Stomach (tissue), 9 donors: ENCODE results near the gene CRYBA2. TPM values are rescaled to one million over a fixed set of nuclear protein-coding genes. Genes with fewer than 3 reads are reported as not detected.

ENCODE experiments used
- DNase-seq, 2 donors: peaks; one replicate each; pipeline versions ENCODE4 v3.0.0 to v3.0.0-alpha.2; 2013 to 2019
- H3K27ac ChIP-seq, 5 donors: fragments of 200-600 bp in 4 of 5; sonication (generic) in 4 of 5; one replicate each; pipeline ENCODE4 v1.5.1; 2013 to 2019; ENCODE audit warnings: mild to moderate bottlenecking in 1 of 5, moderate library complexity in 1 of 5
- H3K27me3 ChIP-seq, 3 donors: fragments of 200-600 bp; sonication (generic); one replicate each; pipeline ENCODE4 v1.5.1; 2017 to 2019; ENCODE audit warnings: mixed run types in 1 of 3
- H3K36me3 ChIP-seq, 4 donors: fragments of 200-600 bp; sonication (generic); 1 replicate in 3 of 4; 2 replicates in 1 of 4; pipeline ENCODE4 v1.5.1; 2016 to 2019
- H3K4me1 ChIP-seq, 4 donors: fragments of 200-600 bp; sonication (generic); one replicate each; pipeline ENCODE4 v1.5.1; 2016 to 2019
- H3K4me3 ChIP-seq, 4 donors: fragments of 200-600 bp; sonication (generic) in 3 of 4; one replicate each; pipeline ENCODE4 v1.5.1; 2016 to 2019; ENCODE audit warnings: mild to moderate bottlenecking in 1 of 4
- H3K9me3 ChIP-seq, 4 donors: fragments of 200-600 bp; sonication (generic); one replicate each; pipeline ENCODE4 v1.5.1; 2016 to 2019
- EP300 ChIP-seq: sonication (generic); formaldehyde crosslinking; IDR thresholded peaks from one replicate; pipeline ENCODE4 v1.6.1; 2017; ENCODE audit warnings: antibody characterized with exemption
- POLR2A ChIP-seq, 4 donors: fragments of 450-650 bp; IDR thresholded peaks; one replicate each; pipeline ENCODE4 v1.6.1; 2016; ENCODE audit warnings: antibody characterized with exemption in 4 of 4, control low read depth in 2 of 4, mild to moderate bottlenecking in 1 of 4, moderate library complexity in 1 of 4
- POLR2AphosphoS5 ChIP-seq, 3 donors: sonication (generic); formaldehyde crosslinking; IDR thresholded peaks; one replicate each; pipeline ENCODE4 v1.6.1; 2016; ENCODE audit warnings: antibody characterized with exemption in 3 of 3
- WGBS, 5 donors: extraction: QIAGEN DNeasy Blood & Tissue Kit in 3 of 5; methylation state at CpG; one replicate each; pipeline versions ENCODE4 v1.1.5 to v1.1.7; 2013 to 2018; 5-methylcytosine and 5-hydroxymethylcytosine counted together
- intact Hi-C: fragments of 100-400 bp; cut with DNase I; formaldehyde crosslinking; loops from one replicate; pipeline ENCODE4 v1.15.1; 2023; ENCODE audit warnings: low total_unique reads
- polyA plus RNA-seq, 3 donors: library from polyadenylated mRNA; stranded (reverse); fragments of 200-250 nt; gene quantifications; one replicate each; pipeline ENCODE4 v1.2.3, GENCODE V29; 2013
- small RNA-seq, 4 donors: library from RNA; depleted of rRNA; stranded (forward); fragments of <200 nt; gene quantifications; one replicate each; pipeline ENCODE3, GENCODE V24; 2016
- total RNA-seq, 5 donors: library from RNA; depleted of rRNA; stranded (reverse); fragments of >200 nt; gene quantifications; one replicate each; pipeline versions ENCODE4 v1.1.0 to v1.2.3, GENCODE V29; 2014 to 2016
- TF ChIP-seq, protein P1 (sequence below), 7 experiments: fragments of 450-650 bp in 4 of 7; fragments of 200-600 bp in 3 of 7; sonication (generic) in 3 of 7; IDR thresholded peaks; one replicate each; pipeline ENCODE4 v1.5.1; 2016 to 2019; ENCODE audit warnings: antibody characterized with exemption in 7 of 7, control low read depth in 2 of 7, mild to moderate bottlenecking in 1 of 7
- donor health status: healthy with polysubstance abuse.
- donor health status: Bipolar disorder and iron deficiency.
- donor health status: healthy.

CRYBA2 gene
- total and polyA plus RNA-seq, 8 donors = 1.2 to 7.5 (median 3.2) TPM; not detected in 4

DNA sequence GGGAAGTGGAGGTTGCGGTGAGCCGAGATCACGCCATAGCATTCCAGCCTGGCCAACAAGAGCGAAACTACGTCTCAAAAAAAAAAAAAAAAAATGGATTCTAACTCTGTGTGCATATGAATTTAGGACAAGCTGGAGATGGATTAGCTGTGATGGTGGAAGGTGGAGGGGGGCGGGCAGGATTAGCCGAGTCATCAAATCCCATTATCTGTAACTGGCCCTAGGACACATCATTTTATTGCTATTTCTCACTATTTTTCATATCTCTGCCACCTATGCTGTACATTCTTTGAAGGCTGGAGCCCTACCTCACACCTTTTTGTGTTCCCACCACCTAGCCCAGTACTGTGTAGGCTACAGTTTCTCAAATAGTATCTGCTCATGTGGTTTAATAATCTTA lies 41.1 kb downstream of the CRYBA2 start:
- WGBS, 5 donors = 90 to 96% (median 94%) methylated on average over 7 of the region's 7 CpGs
- TF ChIP-seq, protein P1, sequence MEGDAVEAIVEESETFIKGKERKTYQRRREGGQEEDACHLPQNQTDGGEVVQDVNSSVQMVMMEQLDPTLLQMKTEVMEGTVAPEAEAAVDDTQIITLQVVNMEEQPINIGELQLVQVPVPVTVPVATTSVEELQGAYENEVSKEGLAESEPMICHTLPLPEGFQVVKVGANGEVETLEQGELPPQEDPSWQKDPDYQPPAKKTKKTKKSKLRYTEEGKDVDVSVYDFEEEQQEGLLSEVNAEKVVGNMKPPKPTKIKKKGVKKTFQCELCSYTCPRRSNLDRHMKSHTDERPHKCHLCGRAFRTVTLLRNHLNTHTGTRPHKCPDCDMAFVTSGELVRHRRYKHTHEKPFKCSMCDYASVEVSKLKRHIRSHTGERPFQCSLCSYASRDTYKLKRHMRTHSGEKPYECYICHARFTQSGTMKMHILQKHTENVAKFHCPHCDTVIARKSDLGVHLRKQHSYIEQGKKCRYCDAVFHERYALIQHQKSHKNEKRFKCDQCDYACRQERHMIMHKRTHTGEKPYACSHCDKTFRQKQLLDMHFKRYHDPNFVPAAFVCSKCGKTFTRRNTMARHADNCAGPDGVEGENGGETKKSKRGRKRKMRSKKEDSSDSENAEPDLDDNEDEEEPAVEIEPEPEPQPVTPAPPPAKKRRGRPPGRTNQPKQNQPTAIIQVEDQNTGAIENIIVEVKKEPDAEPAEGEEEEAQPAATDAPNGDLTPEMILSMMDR (IDR thresholded peaks at IDR 0.05) = no peak
- TF ChIP-seq POLR2AphosphoS5 (IDR thresholded peaks at IDR 0.05) (no peak), EP300 (no peak), POLR2A (IDR thresholded peaks at IDR 0.05) (no peak)
- DNase-seq = no peak
- H3K27me3 ChIP-seq = peaks cover 0 to 92% (median 8%) of the 10 kb centered on the region in 3 donors
- H3K4me3 ChIP-seq = no peak overlapping the region
- intact Hi-C loops = no loop called here
- H3K36me3 ChIP-seq = no peaks in the 10 kb centered on the region
- H3K27ac ChIP-seq = no peak overlapping the region
- no peaks in the 10 kb centered on the region for H3K4me1 ChIP-seq
- no peaks in the 10 kb centered on the region for H3K9me3 ChIP-seq

DNA sequence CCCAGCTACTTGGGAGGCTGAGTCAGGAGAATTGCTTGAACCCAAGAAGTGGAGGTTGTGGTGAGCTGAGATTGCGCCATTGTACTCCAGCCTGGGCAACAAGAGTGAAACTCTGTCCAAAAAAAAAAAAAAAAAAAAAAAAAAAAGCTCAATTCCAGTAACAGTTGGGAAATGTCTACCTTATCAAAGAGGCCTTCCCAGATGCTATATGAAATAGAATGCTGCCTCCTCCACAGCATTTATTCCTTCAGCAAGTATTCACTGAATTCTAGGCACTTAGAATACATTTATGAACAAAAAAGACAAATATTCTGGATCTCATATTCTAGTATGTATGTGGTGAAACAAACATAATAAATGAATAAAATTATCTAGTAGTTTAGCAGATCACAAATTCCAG lies 46.6 kb downstream of the CRYBA2 start:
- intact Hi-C loops = no loop called here
- WGBS, 5 donors = 67 to 90% (median 82%) methylated on average over 1 of the region's 1 CpG
- H3K9me3 ChIP-seq = peaks cover 0 to 3% (median 0%) of the 10 kb centered on the region in 4 donors
- peaks cover 0 to 86% (median 14%) of the 10 kb centered on the region in 3 donors for H3K27me3 ChIP-seq
- no peak overlapping the region for H3K4me3 ChIP-seq
- DNase-seq = no peak
- H3K27ac ChIP-seq = no peak overlapping the region
- H3K36me3 ChIP-seq = no peaks in the 10 kb centered on the region
- TF ChIP-seq EP300 (no peak), POLR2AphosphoS5 (IDR thresholded peaks at IDR 0.05) (no peak), POLR2A (IDR thresholded peaks at IDR 0.05) (no peak)
- TF ChIP-seq, protein P1 (IDR thresholded peaks at IDR 0.05) = no peak
- H3K4me1 ChIP-seq = no peaks in the 10 kb centered on the region

DNA sequence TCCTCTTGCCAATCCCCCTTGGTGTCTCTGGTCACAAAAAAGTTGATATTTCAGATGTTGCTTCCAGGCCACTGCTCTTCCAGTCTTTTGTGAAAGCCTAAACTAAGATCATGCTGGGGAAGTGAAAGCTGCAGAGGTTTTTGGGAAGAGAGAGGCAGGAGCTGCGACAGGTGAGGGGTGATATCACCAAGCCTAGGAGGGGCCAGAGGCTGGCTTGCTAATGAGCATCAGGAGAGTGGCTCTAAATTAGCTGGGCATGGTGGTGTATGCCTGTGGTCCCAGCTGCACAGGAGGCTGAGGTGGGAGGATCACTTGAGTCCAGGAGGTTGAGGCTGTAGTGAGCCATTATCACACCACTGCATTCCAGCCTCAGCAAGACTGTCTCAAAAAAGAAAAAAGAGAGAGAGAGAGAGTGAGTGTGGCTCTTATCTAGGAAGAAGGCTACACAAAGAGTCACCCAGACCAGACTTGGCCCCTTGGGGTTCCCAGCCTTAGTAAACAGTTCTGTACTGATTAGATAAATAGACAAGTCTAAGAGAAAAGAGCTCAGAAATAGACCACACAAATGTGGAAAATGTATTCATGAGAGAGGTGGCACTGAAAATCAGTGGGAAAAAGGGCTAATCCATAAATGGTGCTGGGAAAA lies 48.3 kb downstream of the CRYBA2 start:
- peaks cover 0 to 75% (median 14%) of the 10 kb centered on the region in 3 donors for H3K27me3 ChIP-seq
- no peak overlapping the region for H3K4me3 ChIP-seq
- WGBS, 5 donors = 20 to 91% (median 82%) methylated on average over 1 of the region's 1 CpG

More for the DNA sequence above, 48.3 kb downstream of the CRYBA2 start:
- peaks cover 0 to 3% (median 0%) of the 10 kb centered on the region in 4 donors for H3K9me3 ChIP-seq
- no peak for TF ChIP-seq POLR2A (IDR thresholded peaks at IDR 0.05)
- TF ChIP-seq POLR2AphosphoS5 (IDR thresholded peaks at IDR 0.05) = no peak
- TF ChIP-seq, protein P1 (IDR thresholded peaks at IDR 0.05) = no peak
- no peak for TF ChIP-seq EP300
- no peak overlapping the region for H3K27ac ChIP-seq
- no peaks in the 10 kb centered on the region for H3K4me1 ChIP-seq
- no peaks in the 10 kb centered on the region for H3K36me3 ChIP-seq
- no peak for DNase-seq
- intact Hi-C loops = no loop called here

Small RNA genes within 50 kb of the gene (small RNA-seq; reads per million reads assigned to genes)
- gene MIR375 = 16,733 to 59,010 (median 25,328) reads per million in 4 donors

Other genes starting within 250 kb of the CRYBA2 start
- 100 to 1,000 TPM in 1 of 5 donors, 10 to 100 TPM in 4; 11.6 to 546 (median 15.8) TPM for gene CYP27A1, start 211.3 kb downstream of the CRYBA2 start, total RNA-seq
- gene CYP27A1, start 211.3 kb downstream of the CRYBA2 start, polyA plus RNA-seq = 10 to 100 TPM in 2 of 3 donors, 1 to 10 TPM in 1; 4.4 to 10.7 (median 10.4) TPM
- gene PRKAG3, start 161.6 kb downstream of the CRYBA2 start, total RNA-seq = not detected
- not detected for gene PRKAG3, start 161.6 kb downstream of the CRYBA2 start, polyA plus RNA-seq
- 1 to 10 TPM in 2 of 5 donors, not detected in 3; 1.8 to 3.3 TPM for gene WNT6, start 133.6 kb downstream of the CRYBA2 start, total RNA-seq
- gene WNT6, start 133.6 kb downstream of the CRYBA2 start, polyA plus RNA-seq = 1 to 10 TPM in 1 of 3 donors, under 1 TPM in 2; 0.25 to 2.9 (median 0.76) TPM
- 1 to 10 TPM in 1 of 5 donors, not detected in 4; 4.3 TPM for gene WNT10A, start 112.6 kb downstream of the CRYBA2 start, total RNA-seq
- gene WNT10A, start 112.6 kb downstream of the CRYBA2 start, polyA plus RNA-seq = 1 to 10 TPM in 1 of 3 donors, not detected in 2; 6.7 TPM
- under 1 TPM in 3 of 5 donors, not detected in 2; 0.37 to 0.58 (median 0.45) TPM for gene CDK5R2, start 33.8 kb downstream of the CRYBA2 start, total RNA-seq
- under 1 TPM; 0.20 to 0.56 (median 0.46) TPM for gene CDK5R2, start 33.8 kb downstream of the CRYBA2 start, polyA plus RNA-seq
- 1 to 10 TPM in 1 of 5 donors, not detected in 4; 1.3 TPM for gene FEV, start 8.2 kb downstream of the CRYBA2 start, total RNA-seq
- gene FEV, start 8.2 kb downstream of the CRYBA2 start, polyA plus RNA-seq = 1 to 10 TPM in 1 of 3 donors, under 1 TPM in 2; 0.28 to 6.4 (median 0.87) TPM
- 1 to 10 TPM in 1 of 5 donors, not detected in 4; 2.6 TPM for gene CFAP65, start 48.1 kb upstream of the CRYBA2 start, total RNA-seq
- gene CFAP65, start 48.1 kb upstream of the CRYBA2 start, polyA plus RNA-seq = under 1 TPM in 1 of 3 donors, not detected in 2; 0.10 TPM
- gene IHH, start 67.5 kb upstream of the CRYBA2 start, total RNA-seq = 10 to 100 TPM in 4 of 5 donors, under 1 TPM in 1; 0.58 to 59.1 (median 16.5) TPM
- gene IHH, start 67.5 kb upstream of the CRYBA2 start, polyA plus RNA-seq = 1 to 10 TPM; 6.4 to 9.0 (median 7.8) TPM
- gene NHEJ1, start 167.4 kb upstream of the CRYBA2 start, total RNA-seq = 10 to 100 TPM in 3 of 5 donors, 1 to 10 TPM in 2; 4.5 to 25.5 (median 13.2) TPM
- gene NHEJ1, start 167.4 kb upstream of the CRYBA2 start, polyA plus RNA-seq = 10 to 100 TPM; 10.3 to 19.1 (median 10.4) TPM
- gene SLC23A3, start 176.6 kb upstream of the CRYBA2 start, total RNA-seq = 1 to 10 TPM in 2 of 5 donors, under 1 TPM in 3; 0.45 to 4.1 (median 0.92) TPM
- gene SLC23A3, start 176.6 kb upstream of the CRYBA2 start, polyA plus RNA-seq = 1 to 10 TPM in 1 of 3 donors, under 1 TPM in 1, not detected in 1; 0.50 to 2.3 TPM
- gene CNPPD1, start 183.5 kb upstream of the CRYBA2 start, total RNA-seq = 10 to 100 TPM; 12.8 to 48.2 (median 36.2) TPM
- 10 to 100 TPM; 26.5 to 45.5 (median 34.2) TPM for gene CNPPD1, start 183.5 kb upstream of the CRYBA2 start, polyA plus RNA-seq
- 10 to 100 TPM; 31.9 to 97.3 (median 43.9) TPM for gene RETREG2, start 184.9 kb upstream of the CRYBA2 start, total RNA-seq
- gene RETREG2, start 184.9 kb upstream of the CRYBA2 start, polyA plus RNA-seq = 10 to 100 TPM; 23.9 to 52.5 (median 25.1) TPM
- gene ZFAND2B, start 213.4 kb upstream of the CRYBA2 start, total RNA-seq = 10 to 100 TPM; 21.3 to 79.7 (median 33.8) TPM
- gene ZFAND2B, start 213.4 kb upstream of the CRYBA2 start, polyA plus RNA-seq = 10 to 100 TPM; 45.0 to 81.3 (median 46.6) TPM
- 10 to 100 TPM in 4 of 5 donors, 1 to 10 TPM in 1; 8.2 to 41.5 (median 29.5) TPM for gene ABCB6, start 225.5 kb upstream of the CRYBA2 start, total RNA-seq
- 10 to 100 TPM in 2 of 3 donors, 1 to 10 TPM in 1; 8.4 to 47.8 (median 14.5) TPM for gene ABCB6, start 225.5 kb upstream of the CRYBA2 start, polyA plus RNA-seq
- gene ATG9A, start 236.2 kb upstream of the CRYBA2 start, total RNA-seq = 100 to 1,000 TPM in 1 of 5 donors, 10 to 100 TPM in 3, 1 to 10 TPM in 1; 1.4 to 100 (median 23.1) TPM
- gene ATG9A, start 236.2 kb upstream of the CRYBA2 start, polyA plus RNA-seq = 10 to 100 TPM in 1 of 3 donors, 1 to 10 TPM in 2; 6.3 to 13.5 (median 7.2) TPM
- 100 to 1,000 TPM in 3 of 5 donors, 10 to 100 TPM in 2; 33.9 to 263 (median 138) TPM for gene ANKZF1, start 236.4 kb upstream of the CRYBA2 start, total RNA-seq
- gene ANKZF1, start 236.4 kb upstream of the CRYBA2 start, polyA plus RNA-seq = 10 to 100 TPM; 27.8 to 36.6 (median 33.4) TPM